Activated effector memory CD4-positive, alpha-beta T cell treated with Interleukin-2 at 50 U/mL for 16 hours (primary cell): ENCODE measurements around the gene LYPD5.

ENCODE experiments used
- DNase-seq: peaks from one replicate; pipeline ENCODE4 v3.0.0-alpha.2; 2020

LYPD5 gene

DNA sequence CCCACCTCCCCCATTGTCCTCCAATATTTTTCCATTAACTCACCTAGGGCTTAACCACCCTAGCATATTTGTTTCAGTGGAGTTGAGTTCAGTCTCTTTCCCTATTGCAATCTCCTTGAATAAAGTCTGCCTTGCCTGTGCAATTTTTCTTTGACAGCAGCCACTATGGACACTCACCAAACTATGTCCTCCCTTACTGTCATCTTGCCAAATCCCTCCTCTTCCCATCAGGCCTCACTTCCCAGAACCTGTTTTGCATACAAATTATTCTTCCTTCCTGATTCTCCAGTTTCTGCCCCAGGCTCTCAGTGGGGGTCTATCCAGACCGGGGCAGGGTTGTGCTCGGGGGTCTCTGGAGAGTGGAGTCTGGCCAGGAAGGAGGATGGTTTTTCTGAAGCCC, 2.2 kb upstream of the LYPD5 start:
- no peak for DNase-seq

DNA sequence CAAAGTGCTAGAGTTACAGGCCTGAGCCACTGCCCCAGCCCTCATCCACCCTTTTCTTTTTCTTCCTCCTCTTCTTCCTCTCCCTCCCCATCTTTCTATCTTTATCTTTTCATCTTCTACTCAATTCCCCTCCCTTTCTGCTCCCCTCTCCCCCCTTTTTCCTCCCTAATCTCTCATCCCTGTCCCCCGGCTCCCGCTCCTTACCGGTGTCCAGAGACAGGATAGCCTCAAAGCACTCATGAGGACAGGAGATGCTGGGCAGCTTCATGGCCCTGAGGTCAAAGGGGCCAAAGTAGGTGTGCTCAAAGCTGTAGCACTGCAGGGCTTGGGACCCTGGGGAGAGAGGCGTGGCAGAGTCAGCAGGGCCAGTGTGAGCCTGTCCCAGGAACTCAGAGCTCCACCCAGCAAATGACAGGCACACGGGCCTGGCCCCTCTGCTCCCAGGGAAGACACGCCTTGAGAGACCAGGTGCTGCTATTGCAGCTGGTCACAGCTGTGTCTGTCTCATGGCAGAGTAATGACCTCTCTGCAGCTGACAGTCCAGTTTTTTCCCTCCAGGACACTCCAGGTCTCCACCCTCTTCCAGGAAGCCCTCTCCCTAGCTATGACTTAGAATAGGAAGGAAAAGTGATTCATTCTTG, 2.6 kb downstream of the LYPD5 start:
- no peak for DNase-seq

DNA sequence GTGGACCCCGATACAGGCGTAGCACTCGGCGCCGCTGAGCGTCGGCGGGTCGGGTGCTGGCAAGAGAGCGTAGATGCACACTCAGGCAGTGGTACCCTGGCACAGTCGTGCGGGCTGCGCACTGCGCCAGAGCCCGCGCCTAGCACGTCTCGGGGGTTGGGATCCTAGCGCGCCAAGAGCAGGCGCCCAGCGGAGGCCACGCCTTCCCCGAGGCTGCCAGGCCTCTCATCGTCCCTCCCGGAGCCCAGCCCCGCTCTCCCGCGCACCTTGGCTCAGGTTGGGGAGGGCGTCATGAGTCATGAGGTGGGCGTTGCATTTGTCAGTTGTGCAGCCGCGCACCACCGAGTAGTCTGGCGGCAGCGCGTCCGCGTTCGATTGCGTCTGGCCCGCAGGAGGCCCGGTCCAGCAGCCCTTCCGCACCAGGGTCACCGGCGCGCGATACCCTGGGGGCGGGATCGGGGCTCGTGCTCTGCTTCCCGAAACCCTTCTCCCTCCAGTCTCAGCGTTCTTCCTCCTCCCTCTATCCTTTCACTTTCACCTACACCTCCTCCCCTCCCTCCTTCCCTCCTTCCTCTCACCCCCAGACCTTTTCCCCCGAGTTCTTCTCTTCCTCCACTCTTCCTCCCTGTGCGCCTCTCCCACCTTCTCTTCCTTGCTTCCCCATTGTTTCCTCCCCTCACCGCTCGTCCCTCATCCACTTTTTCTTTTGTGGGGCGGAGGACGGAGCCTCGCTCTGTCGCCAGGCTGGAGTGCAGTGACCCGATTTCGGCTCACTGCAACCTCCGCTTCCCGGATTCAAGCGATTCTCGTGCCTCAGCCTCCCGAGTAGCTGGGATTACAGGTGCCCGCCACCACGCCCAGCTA, 3.5 kb downstream of the LYPD5 start:
- DNase-seq = peak; percentile 47

DNA sequence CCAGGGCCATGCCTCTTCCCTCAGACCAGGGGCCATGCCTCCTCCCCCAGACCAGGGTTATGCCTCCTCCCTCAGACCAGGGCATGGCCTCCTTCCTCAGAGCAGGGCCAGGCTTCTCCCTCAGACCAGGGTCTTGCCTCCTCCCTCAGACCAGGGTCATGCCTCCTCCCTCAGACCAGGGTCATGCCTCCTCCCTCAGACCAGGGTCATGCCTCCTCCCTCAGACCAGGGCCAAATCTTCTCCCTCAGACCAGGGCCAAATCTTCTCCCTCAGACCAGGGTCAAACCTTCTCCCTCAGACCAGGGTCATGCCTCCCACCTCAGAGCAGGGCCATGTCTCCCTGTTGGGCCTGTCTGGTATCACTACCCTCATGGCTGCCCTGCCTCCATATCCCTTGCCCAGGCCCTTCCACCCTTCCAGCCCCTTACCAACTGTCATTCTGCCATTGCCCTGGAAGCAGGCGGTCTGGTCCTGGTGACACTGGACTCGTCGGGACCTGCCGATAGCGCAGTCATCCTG, 4.2 kb downstream of the LYPD5 start:
- no peak for DNase-seq

DNA sequence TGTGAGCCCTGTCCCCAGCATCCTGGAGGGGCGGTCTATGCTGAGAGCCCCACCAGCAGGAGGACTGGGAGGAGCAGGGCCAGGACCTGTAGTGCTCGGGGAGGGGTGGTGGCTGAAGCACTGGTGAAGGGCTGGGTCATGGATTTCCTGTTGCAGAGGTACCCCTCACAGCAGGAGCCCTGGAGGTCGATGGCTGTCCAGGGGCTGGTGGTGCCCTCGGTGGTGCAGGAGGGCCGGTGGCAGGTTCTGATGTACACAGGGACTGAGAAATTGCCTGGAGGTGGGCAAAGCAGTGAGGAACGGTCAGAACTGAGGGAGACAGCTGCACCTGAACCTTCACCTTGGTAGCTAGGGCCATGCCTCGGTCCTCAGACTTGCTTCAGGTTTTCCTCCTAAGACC, 4.7 kb downstream of the LYPD5 start:
- DNase-seq = no peak

DNA sequence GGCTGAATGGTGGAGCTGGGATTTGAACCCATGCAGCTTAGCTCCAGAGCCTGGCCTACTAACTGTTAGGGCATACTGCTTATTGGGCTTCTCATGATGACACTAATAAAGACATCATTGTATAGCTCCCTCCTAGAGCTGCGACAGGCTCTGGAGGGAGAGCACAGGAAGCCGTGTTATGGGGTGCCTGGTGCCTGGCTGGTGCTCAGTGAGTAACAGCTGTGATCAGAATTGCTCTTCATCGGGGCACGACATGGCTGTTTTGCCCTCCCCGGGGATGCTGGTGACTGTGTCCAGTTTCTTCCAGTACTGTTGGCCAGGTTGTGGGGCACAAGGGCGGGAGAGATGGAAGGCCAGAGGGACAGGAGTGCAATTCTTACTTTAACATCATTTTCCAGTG, 5.1 kb downstream of the LYPD5 start:
- no peak for DNase-seq

DNA sequence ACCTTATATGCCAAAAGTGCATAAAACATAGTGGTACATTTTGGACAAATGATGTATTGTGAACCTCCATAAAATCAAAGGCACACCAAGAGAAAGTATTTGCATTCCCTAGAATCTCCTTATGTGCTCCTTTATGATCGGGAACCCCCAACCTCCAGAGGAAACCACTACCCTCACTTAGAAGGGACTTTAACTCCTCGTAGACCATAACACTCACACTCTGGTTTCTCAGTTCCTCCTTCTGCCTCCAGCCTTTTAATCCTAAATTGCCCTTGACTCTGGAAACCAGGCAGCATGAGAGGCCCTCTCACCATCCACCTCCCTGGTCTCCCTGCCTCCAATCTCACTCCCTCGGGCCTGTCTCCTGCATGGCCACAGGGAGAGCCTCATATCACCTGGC, 11.7 kb downstream of the LYPD5 start:
- no peak for DNase-seq

DNA sequence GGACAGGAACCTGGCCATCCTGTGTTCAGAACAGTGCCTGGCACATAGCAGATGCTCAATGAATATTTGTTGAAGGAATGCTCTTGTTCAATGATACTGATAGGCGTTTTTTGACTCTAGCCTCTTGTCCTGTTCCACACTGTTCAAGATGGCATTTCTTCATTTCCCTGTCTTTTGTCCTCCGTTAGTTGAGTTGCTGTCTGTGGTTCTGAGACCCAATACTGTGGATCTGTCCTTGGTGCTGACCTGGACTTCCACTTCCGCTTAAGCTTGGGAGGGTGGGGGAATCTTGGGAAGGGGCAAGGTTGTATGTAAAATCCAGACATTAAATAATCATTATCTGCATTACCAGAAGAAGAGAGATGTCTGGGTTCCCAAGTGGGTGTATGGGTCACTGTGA, 13.2 kb downstream of the LYPD5 start:
- DNase-seq = no peak

DNA sequence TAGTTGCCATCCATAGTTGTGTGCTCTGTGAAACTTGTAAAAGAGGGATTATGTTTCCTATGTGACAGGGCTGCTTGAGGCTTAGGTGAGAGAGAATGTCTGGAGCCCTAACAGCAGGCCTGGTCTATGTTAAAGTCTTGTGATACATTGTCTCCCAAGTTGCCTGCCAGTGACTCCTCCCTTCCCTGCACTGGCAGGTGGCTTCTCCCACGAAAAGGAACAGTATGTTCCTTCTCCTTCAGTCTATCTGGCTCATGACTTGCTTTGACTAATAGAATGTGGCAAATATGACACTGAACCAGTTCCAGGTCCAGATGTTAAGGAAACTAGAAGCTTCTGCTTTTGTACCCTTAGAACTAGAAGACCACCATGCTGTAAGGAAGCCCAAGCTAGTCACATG, 15.6 kb downstream of the LYPD5 start:
- DNase-seq = no peak

DNA sequence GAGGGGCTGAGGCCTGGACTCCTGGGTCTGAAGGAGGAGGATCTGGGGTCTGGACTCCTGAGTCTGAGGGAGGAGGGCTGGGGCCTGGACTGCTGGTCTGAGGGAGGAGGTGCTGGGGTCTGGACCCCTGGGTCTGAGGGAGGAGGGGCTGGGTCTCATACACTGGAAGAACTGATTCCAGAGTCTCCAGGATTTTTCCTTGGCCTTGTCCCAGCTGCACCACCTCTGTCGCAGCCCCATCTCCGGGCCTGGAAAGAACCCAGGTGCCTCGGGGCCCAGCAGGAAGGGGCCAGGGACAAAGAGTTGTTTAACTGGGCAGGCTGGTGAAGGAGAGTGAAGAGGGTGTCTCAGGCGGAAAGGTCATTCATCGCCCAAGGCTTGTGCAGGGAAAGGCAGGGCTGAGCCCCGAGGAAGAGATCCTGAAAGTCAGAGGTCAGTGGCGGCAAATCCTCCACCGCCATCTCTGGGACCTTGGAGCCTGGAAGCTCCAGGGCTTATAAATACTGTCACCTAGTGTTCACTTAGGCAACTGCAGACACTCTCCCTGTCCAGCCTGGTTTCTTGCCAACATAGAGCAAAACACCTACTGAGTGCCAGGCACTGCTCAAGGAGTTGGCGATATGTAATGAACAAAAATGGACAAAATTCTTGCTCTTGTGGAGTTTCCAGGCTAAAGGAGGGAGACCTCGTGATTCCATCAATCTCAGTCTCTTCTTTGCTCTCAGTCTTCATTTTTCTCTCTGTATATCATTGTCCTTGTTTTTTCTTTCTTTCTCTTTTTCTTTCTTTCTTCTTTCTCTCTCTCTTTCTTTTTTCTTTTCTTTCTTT, 17.1 kb downstream of the LYPD5 start:
- peak; percentile 35 for DNase-seq

DNA sequence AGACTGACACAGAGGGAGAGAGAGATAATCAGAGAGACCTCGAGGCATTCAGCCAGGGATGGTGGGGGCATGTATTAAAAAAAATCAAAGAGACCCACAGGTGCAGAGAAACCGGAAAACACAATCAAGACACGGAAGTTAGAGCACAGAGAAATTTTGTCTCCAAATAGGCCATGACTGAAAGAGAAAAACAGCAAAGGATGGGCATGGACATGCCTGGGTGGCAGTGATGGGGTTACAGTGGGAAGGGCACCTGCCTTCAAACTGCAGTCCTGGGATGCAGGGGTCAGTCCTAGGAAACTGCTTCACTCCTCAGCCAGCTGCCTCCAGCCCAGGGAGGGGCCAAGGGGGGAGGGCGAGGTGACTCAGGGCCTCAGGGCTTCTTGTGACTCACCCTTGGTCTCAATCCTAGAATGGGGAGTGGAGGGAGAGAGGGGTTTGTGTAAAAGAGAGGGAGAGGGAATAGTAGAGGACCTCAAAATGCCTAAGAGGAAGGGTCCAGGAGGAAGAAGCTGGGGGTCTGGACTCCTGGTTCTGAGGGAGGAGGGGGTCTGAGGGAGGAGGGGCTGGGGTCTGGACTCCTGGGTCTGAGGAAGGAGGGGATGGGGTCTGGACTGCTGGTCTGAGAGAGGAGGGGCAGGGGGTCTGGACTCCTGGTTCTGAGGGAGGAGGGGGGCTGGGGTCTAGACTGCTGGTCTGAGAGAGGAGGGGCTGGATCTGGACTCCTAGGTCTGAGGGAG, 17.8 kb downstream of the LYPD5 start:
- peak; percentile 65 for DNase-seq

DNA sequence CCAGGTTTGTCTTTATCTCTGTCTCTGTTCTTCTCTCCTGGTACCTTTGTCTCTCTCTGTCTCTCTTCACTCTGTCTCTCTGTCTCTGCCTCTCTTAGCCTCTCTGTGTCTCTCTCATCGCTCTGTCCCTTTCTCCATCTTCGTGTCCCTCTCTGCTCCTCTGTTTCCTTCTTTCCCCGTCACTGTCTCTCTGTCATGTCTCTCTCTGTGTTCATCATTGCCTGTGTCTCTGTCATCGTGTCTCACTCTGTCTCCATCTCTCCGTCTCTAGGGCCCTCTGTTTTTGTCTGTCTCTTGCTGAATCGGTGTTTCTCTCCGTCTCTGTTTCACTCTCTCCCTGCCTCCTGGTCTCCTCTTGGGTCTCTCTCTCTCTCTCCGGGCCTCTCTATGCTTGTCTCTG, 18.6 kb downstream of the LYPD5 start:
- no peak for DNase-seq

DNA sequence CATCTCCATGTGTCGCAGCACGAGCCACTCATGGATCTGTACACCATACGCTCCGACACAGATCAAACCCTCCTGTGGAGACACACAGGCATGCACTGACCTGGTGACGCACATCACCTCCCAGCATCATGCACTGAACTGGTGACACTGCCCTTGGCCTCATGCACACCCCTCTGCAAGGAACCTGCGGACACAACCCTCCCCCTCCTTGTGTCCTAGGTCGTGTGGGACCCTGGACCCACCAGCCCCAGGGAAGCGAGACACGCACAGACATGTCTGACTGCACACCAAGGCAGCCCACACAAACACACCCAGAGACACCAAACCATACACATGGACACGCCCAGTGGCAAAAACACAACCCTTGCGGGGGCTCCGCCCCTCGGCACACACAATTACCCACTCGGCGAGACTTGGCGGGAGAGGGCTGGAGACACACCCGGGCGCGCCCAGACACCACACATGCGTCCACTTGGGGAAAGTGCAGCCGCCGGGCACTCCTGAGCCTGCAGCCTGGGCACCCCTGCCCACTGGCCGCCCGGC, 19.5 kb downstream of the LYPD5 start:
- DNase-seq = no peak

DNA sequence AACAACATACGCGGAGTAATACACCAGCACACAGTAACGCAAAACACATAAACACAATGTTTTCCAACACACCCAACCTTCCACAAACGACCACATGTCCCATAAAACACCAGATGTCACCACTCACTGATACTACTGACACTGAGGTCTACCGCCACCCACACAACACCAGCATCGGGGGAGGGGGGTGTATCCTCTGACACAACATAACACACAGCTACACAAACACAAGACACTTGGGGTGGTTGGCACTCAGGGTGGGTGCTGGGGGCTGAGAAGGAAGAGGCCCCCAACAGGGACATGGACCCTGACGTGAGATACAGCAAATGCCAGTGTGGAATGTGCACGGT, 20.0 kb downstream of the LYPD5 start:
- DNase-seq = no peak

DNA sequence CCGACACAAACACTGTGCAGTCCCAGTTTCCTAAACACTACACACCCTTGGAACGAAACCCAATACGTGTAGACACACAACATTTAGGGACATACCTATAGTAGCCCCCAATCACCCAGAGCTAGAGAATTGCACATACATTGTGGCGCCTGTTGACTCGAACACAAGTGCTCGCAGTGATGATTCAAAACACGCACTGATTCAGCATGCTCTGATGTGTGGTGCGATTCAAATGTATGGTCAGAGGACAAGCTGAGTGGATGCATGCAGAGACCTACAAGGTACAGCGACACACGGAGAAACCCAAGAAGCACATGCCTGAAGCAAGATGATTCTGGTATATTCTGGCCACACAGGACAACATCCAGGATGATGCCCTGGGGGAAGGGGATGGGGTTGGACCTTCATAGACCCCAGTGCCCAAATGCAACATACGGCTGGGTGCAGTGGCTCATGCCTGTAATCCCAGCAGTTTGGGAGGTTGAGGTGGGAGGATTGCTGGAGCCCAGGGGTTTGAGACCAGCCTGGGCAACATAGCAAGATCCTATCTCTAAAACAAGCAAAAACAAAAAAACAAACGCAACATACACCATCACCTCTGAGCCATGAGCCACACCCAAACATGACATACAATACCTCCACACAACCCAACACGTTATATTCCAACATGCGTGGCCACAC, 20.5 kb downstream of the LYPD5 start:
- DNase-seq = no peak

DNA sequence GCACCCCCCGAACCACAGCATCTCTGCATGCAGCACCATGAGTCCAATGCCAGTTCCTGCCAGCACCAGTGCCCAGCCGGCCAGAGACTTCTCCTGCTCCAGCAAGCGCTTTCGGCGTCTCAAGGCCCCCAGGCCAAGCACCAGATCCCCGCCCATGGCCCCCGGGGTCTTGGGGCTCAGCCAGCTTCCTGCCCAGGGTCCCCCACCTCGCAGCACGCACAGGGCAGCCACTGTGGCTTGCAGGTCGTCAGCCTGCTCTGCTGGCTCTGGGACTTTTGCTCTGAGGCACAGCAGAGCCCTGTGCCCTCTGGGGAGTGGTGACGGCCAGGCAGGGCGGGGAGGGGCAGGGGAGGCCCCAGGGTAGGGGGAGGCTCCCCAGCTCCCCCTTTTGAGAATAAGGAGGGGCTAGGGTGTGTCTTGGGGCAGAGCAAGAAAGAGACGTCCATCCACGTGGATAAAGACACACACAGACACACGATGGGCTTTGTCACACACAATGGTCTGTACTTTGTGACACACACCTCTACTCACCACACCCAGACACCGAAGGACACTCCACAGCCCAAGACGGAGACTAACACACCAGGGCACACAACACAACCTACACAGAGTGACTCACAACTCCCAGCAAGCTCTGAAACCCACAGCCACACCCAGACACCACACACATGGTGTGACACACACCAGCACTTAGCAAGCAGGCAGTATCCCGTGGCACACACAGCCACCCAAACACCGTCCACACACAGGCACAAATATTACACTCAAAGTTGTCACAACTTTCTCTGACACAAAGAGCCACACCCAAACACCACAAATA, 21.3 kb downstream of the LYPD5 start, which contains the start of gene KCNN4:
Gene KCNN4, minus strand, starts transcription at position 268 of the 820 bp plus-strand sequence. Its CDS starts 112 bp downstream, at position 156.
- peak; percentile 64 for DNase-seq

DNA sequence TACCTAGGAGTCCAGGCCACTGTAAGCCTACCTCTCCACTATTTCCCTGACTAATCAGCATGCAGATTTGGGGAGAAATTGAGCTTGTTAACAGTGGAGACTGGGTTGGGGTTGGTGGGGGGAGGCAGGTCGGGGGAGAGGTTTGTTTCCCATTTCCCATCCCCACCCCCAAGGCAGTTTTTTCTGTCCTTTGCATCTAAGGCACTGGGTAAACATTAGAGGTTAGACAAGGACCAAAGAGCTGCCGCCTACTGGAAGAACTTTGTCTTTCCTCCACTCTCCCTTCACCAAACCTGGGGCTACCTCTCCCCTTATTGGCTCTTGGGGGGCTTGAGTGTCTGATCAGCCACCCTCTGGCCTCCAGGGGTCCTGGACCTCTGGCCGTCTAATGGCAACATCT, 22.4 kb downstream of the LYPD5 start:
- DNase-seq = no peak

DNA sequence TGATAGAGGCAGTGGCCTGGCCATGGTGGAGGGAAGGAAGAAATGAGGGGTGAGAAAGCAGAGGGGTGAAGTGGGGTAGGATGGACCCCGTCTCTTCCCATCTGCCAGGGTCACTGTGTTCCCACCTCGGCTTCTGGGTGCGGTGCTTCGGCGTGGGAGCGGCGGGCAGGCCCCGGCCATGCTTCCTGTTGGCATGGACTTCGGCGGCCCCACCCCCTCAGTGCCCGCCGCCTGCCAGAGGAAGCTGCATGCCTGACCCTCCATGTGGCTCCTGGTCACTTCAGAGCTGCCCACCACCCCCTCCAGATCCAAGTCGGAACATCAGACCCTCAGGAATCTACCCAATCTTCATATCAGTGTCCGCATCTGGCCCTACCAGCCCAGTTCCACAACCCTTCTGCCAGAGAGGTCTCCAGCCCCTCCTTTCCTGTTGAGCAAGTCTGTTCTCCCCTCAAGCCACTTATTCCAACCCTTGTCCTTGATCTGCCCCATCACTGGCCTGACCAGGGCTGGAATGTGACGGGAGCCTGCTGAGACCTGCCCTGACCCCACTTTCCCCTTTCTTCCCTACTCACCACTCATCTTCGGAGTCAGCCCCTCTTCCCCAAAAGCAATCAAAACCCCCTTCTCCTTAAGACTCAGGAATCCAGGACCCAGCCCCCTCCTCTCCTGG, 23.0 kb downstream of the LYPD5 start:
- DNase-seq = no peak

DNA sequence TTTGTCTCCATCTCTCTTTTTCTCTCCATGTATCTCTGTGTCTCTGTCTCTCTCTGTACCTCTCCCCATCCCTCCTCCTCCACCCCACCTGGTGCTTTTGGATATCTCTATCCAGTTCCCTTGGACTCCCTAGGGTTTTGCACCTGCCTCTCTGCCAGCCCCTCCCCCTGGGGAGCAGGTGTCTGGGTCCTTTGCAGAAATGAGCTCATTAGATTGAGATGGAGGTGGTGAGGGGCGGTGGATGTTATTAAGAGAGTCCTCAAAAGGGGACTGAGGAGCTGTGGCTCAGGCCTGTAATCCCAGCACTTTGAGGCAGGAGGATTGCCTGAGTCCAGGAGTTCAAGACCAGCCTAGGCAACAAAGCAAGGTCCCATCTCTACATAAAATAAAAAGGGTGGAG, 23.6 kb downstream of the LYPD5 start:
- DNase-seq = no peak

DNA sequence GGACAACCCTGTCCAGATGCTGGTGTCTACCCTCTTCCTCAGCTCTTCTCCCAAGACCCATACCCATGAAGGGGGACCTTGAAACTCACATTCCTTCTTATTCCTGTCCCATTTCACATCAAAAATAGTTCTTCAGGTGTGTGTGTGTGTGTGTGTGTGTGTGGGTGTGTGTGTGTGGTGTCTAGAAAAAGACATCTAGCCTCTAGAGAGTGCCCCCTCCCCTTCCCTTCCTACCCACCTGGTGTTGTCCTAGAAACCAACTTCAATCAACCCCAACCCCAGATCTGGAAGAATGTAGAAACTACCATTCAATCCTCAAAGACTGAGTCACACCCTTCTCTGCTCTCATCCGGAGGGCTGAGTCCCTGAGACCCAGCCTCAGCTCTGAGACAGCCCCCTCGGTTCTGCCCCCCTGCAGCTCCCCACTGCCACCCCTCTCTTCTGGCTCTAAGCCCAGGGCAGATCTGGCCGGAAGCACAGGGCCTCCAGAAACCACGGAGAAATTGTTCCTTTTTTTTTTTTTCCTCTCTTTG, 25.0 kb downstream of the LYPD5 start:
- DNase-seq = peak; percentile 25
